ENCODE data around the gene SPOCK2. TPM values are rescaled to one million over a fixed set of nuclear protein-coding genes. Genes with fewer than 3 reads are reported as not detected.

The SPOCK2 gene
- total and polyA plus RNA-seq, 5 donors: 4.9 to 12.8 (median 7.8) TPM

GRCh38 chr10:72079356-72079755 is 9.0 kb downstream of the SPOCK2 start:
- H3K4me3 ChIP-seq (ENCODE audit: low read length): no peak overlapping the region
- no peaks in the 10 kb centered on the region for H3K27me3 ChIP-seq (ENCODE audit: control insufficient read depth, insufficient read depth)
- no peaks in the 10 kb centered on the region for H3K4me1 ChIP-seq (ENCODE audit: control insufficient read depth, insufficient read depth, low read length)
- H3K9me3 ChIP-seq (ENCODE audit: control insufficient read depth, low read length): no peaks in the 10 kb centered on the region
- H3K27ac ChIP-seq (ENCODE audit: low read length): no peak overlapping the region
- peak in 2 of 3 donors; percentile 13 to 21 for DNase-seq
- ATAC-seq: no peak
- 77% methylated on average over 5 of the region's 5 CpGs for WGBS
- intact Hi-C loops (cut with DNase I): no loop called here

GRCh38 chr10:72077275-72077990 is 10.9 kb downstream of the SPOCK2 start:
- 91% methylated on average over 20 of the region's 20 CpGs for WGBS
- no peak overlapping the region for H3K4me3 ChIP-seq (ENCODE audit: low read length)
- intact Hi-C loops (cut with DNase I): no loop called here
- no peak overlapping the region for H3K27ac ChIP-seq (ENCODE audit: low read length)
- DNase-seq (peak in 2 of 3 donors; percentile 22 to 28), ATAC-seq (no peak)
- no peaks in the 10 kb centered on the region for H3K9me3 ChIP-seq (ENCODE audit: control insufficient read depth, low read length)
- no peaks in the 10 kb centered on the region for H3K27me3 ChIP-seq (ENCODE audit: control insufficient read depth, insufficient read depth)
- no peaks in the 10 kb centered on the region for H3K4me1 ChIP-seq (ENCODE audit: control insufficient read depth, insufficient read depth, low read length)

DNA sequence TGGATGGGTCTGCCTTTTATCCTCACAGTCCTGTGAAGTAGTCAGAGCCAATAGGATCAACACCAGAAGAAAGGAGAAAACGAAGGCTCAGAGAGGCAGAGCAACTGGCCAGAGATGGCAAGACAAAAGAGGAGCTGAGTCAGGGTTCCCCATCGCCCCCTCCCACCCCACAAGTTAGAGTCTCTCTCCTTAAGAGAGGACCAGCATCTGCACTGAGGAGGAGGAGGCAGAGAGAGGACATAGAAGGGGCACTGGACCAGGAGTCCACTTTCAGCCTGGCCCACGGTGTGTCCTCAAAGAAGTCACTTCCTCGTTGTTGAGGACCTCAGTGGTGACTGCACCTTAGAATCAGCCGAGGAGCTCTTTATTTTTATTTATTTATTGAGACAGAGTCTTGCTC is 11.6 kb downstream of the SPOCK2 start:
- WGBS: 71% methylated on average over 5 of the region's 5 CpGs
- H3K27ac ChIP-seq (ENCODE audit: low read length): no peak overlapping the region

GRCh38 chr10:72075376-72076115 is 12.8 kb downstream of the SPOCK2 start:
- 75% methylated on average over 12 of the region's 12 CpGs for WGBS
- H3K27me3 ChIP-seq (ENCODE audit: control insufficient read depth, insufficient read depth): no peaks in the 10 kb centered on the region
- no peaks in the 10 kb centered on the region for H3K9me3 ChIP-seq (ENCODE audit: control insufficient read depth, low read length)
- no peak overlapping the region for H3K4me3 ChIP-seq (ENCODE audit: low read length)
- intact Hi-C loops (cut with DNase I): no loop called here
- H3K27ac ChIP-seq (ENCODE audit: low read length): no peak overlapping the region
- ATAC-seq (no peak), DNase-seq (peak in 1 of 3 donors; percentile 26)
- no peaks in the 10 kb centered on the region for H3K4me1 ChIP-seq (ENCODE audit: control insufficient read depth, insufficient read depth, low read length)

More for the DNA sequence above, 11.6 kb downstream of the SPOCK2 start:
- intact Hi-C loops (cut with DNase I): no loop called here
- H3K4me3 ChIP-seq (ENCODE audit: low read length): no peak overlapping the region
- peak in 1 of 3 donors; percentile 21 for DNase-seq
- no peak for ATAC-seq
- H3K4me1 ChIP-seq (ENCODE audit: control insufficient read depth, insufficient read depth, low read length): no peaks in the 10 kb centered on the region
- H3K27me3 ChIP-seq (ENCODE audit: control insufficient read depth, insufficient read depth): no peaks in the 10 kb centered on the region
- no peaks in the 10 kb centered on the region for H3K9me3 ChIP-seq (ENCODE audit: control insufficient read depth, low read length)

- no peak overlapping the region for H3K27ac ChIP-seq (ENCODE audit: low read length)
- H3K9me3 ChIP-seq (ENCODE audit: control insufficient read depth, low read length): no peaks in the 10 kb centered on the region
- peak in 1 of 3 donors; percentile 30 for DNase-seq
- ATAC-seq: no peak
- no peaks in the 10 kb centered on the region for H3K4me1 ChIP-seq (ENCODE audit: control insufficient read depth, insufficient read depth, low read length)
- WGBS: 74% methylated on average over 18 of the region's 18 CpGs
- H3K27me3 ChIP-seq (ENCODE audit: control insufficient read depth, insufficient read depth): no peaks in the 10 kb centered on the region
- intact Hi-C loops (cut with DNase I): no loop called here
- H3K4me3 ChIP-seq (ENCODE audit: low read length): no peak overlapping the region
Measured at GRCh38 chr10:72074574-72075375, 13.6 kb downstream of the SPOCK2 start.

- 62% methylated on average over 14 of the region's 14 CpGs for WGBS
- H3K27me3 ChIP-seq (ENCODE audit: control insufficient read depth, insufficient read depth): no peaks in the 10 kb centered on the region
- ATAC-seq: peak in 1 of 2 donors; percentile 17
- H3K4me3 ChIP-seq (ENCODE audit: low read length): no peak overlapping the region
- H3K9me3 ChIP-seq (ENCODE audit: control insufficient read depth, low read length): no peaks in the 10 kb centered on the region
- peak in 2 of 3 donors; percentile 19 to 28 for DNase-seq
- H3K27ac ChIP-seq (ENCODE audit: low read length): no peak overlapping the region
- peaks cover 2% of the 10 kb centered on the region for H3K4me1 ChIP-seq (ENCODE audit: control insufficient read depth, insufficient read depth, low read length)
- intact Hi-C loops (cut with DNase I): no loop called here
Measured at GRCh38 chr10:72073708-72074573, 14.4 kb downstream of the SPOCK2 start.

- no peaks in the 10 kb centered on the region for H3K9me3 ChIP-seq (ENCODE audit: control insufficient read depth, low read length)
- DNase-seq: no peak
- H3K27ac ChIP-seq (ENCODE audit: low read length): no peak overlapping the region
- WGBS: 94% methylated on average over 5 of the region's 5 CpGs
- H3K27me3 ChIP-seq (ENCODE audit: control insufficient read depth, insufficient read depth): no peaks in the 10 kb centered on the region
- intact Hi-C loops (cut with DNase I): no loop called here
- H3K4me1 ChIP-seq (ENCODE audit: control insufficient read depth, insufficient read depth, low read length): peaks cover 3% of the 10 kb centered on the region
- no peak for ATAC-seq
- H3K4me3 ChIP-seq (ENCODE audit: low read length): no peak overlapping the region
Measured at GRCh38 chr10:72072639-72073038, 15.7 kb downstream of the SPOCK2 start.

DNA sequence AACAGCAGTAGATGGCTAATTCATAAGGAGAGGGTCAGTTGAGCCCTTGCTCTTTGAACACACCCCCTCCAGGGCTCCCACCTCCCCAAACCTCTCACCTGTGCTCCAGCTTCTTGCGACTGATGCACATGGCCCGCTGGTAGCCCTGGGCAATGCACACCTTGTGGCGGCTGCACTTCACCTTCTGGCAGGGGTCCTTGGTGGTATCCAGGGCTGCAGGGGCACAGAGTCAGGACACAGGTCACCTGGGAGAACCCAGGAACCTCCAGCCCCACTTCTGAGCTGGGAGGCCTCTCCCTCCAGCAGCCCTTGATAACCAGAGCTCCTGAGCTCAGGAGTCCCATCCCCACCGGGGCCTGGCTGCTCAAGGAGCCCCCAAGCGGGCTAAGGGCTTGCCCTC is 16.3 kb downstream of the SPOCK2 start:
- Histone ChIP-seq H3K4me1 (ENCODE audit: control insufficient read depth, insufficient read depth, low read length) (peaks cover 3% of the 10 kb centered on the region), H3K9me3 (ENCODE audit: control insufficient read depth, low read length) (no peaks in the 10 kb centered on the region), H3K27ac (ENCODE audit: low read length) (no peak overlapping the region), H3K27me3 (ENCODE audit: control insufficient read depth, insufficient read depth) (no peaks in the 10 kb centered on the region), H3K4me3 (ENCODE audit: low read length) (no peak overlapping the region)
- DNase-seq: peak in 1 of 3 donors; percentile 3
- 92% methylated on average over 5 of the region's 5 CpGs for WGBS
- no peak for ATAC-seq
- intact Hi-C loops (cut with DNase I): no loop called here

DNA sequence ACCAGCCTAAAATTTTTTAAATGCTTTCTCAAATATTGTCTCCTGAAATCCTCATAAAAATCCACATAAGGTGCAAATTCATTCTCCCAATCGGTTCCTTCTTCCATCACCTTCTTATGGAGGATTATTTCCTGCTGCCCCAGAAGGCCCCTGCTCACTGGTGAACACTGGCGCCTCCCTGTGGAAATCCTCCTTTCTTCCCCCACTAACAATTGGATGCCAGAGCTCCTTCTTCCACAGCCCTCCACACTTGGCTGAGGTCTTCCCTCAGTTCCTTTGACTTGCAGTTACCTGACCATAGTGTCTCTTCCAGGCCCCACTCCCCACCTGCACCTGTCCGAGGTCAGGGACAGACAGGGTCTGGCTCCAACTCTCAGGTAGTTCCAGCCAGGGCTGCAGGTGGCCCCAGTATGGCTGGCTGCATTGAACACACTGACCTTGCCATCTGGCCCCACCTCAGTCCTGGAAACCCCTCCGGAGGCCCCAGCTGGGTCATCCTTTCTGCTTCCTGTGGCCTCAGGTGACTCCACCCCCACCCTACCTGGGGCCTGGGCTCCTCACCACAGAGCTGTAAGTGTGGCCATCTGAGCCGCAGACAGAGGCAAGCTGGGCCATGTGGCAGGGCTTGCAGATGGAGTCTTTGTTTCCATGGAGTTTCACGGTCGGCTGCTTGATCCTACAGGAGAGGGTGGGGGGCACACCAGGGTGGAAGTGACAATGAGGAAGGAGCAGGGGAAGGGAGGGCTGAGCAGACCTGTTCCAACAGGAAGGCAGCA is 18.4 kb downstream of the SPOCK2 start:
- Histone ChIP-seq H3K27me3 (ENCODE audit: control insufficient read depth, insufficient read depth) (no peaks in the 10 kb centered on the region), H3K27ac (ENCODE audit: low read length) (no peak overlapping the region), H3K4me1 (ENCODE audit: control insufficient read depth, insufficient read depth, low read length) (peaks cover 3% of the 10 kb centered on the region), H3K4me3 (ENCODE audit: low read length) (no peak overlapping the region), H3K9me3 (ENCODE audit: control insufficient read depth, low read length) (no peaks in the 10 kb centered on the region)
- 79% methylated on average over 7 of the region's 7 CpGs for WGBS
- ATAC-seq (no peak), DNase-seq (no peak)
- intact Hi-C loops (cut with DNase I): no loop called here
